OCI-LY3 (cell line): Measurements from ENCODE around the gene APOBEC3G.

Experiments
- H2AFZ ChIP-seq: fragments of 200-600, 300-600 bp; shearing (Covaris generic); 2 replicates; pipeline ENCODE4 v1.6.0; 2014; ENCODE audit warnings: antibody characterized with exemption, low read depth, low read length
- H3K27ac ChIP-seq: fragments of 200-600, 300-600 bp; sonication (generic); 2 replicates; pipeline ENCODE4 v1.5.1; 2014; ENCODE audit warnings: mild to moderate bottlenecking, low read length, moderate library complexity, mixed read lengths
- H3K27me3 ChIP-seq: fragments of 200-600, 300-600 bp; sonication (generic); 2 replicates; pipeline ENCODE4 v1.6.1; 2014; ENCODE audit warnings: low read depth, low read length, mixed read lengths
- H3K36me3 ChIP-seq: fragments of 200-600, 300-600 bp; sonication (generic); replicated peaks from 2 replicates; pipeline ENCODE3; 2014; ENCODE audit warnings: low read depth, low read length, mixed read lengths
- H3K4me1 ChIP-seq: fragments of 300-600, 200-600 bp; sonication (generic); 2 replicates; pipeline ENCODE4 v1.6.1; 2014; ENCODE audit warnings: low read length, mixed read lengths
- H3K4me2 ChIP-seq: fragments of 200-600, 300-600 bp; sonication (generic); 2 replicates; pipeline ENCODE4 v1.6.1; 2014; ENCODE audit warnings: low read length, mixed read lengths
- H3K4me3 ChIP-seq: fragments of 300-600, 200-600 bp; sonication (generic); 2 replicates; pipeline ENCODE4 v1.5.1; 2014; ENCODE audit warnings: antibody characterized with exemption, mild to moderate bottlenecking, low read length, moderate library complexity
- H3K79me2 ChIP-seq: fragments of 300-600, 200-600 bp; shearing (Covaris generic); 2 replicates; pipeline ENCODE4 v1.6.1; 2014; ENCODE audit warnings: mild to moderate bottlenecking, low read length, mixed read lengths
- H3K9ac ChIP-seq: fragments of 300-600, 200-600 bp; shearing (Covaris generic); 2 replicates; pipeline ENCODE4 v1.6.0; 2014; ENCODE audit warnings: mild to moderate bottlenecking, low read length, moderate library complexity
- H3K9me3 ChIP-seq: fragments of 200-600, 300-600 bp; shearing (Covaris generic); 2 replicates; pipeline ENCODE4 v1.6.1; 2014; ENCODE audit warnings: low read length, mixed read lengths; ENCODE audit not compliant: insufficient read depth
- H4K20me1 ChIP-seq: fragments of 200-600, 300-600 bp; sonication (generic); 2 replicates; pipeline ENCODE4 v1.6.1; 2016; ENCODE audit warnings: low read length, mixed read lengths; ENCODE audit not compliant: insufficient read depth
- EZH2phosphoT487 ChIP-seq: fragments of 200-600 bp; shearing (Covaris generic); IDR thresholded peaks from 2 replicates; pipeline ENCODE4 v1.6.1; 2018; ENCODE audit warnings: antibody characterized with exemption, mixed run types, low read depth
- TF ChIP-seq, protein P1 (sequence below): fragments of 200-600, 300-600 bp; sonication (generic); IDR thresholded peaks from 2 replicates; pipeline ENCODE4 v1.5.1; 2014; ENCODE audit warnings: antibody characterized with exemption, low read length, low read depth

APOBEC3G gene

DNA sequence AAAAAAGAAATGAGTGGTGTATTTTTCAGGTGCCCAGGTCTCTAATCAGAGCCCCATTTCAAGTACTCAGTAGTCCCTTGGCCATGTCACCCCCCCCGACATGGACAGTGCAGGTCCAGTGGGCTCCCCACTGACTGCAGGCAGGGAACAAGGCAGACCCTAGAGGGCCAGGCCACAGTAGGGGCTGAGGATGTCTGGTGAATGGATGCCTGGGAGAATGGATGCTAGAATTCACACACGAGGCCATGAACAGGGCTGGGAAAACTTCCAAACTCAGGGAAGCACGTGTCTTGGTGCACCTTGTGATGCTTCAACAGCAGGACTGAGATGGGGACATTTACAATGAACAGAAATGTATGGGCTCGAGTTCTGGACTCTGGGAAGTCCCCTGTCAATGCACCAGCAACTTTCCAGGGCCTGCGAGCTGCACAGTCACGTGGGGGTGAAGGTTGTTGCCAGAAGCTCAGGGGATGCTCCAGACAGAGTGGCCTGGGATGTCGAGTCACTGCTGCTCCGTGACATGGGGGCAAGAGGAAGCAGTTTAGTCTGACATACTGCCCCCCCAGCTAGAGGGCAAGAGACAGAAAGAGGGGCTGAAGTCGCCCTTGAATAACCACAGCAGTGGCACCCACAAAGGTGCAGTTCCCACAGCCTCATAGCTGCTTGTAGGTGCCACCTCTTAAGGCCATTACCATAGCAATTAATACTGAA is 3.1 kb downstream of the APOBEC3G start:
- Histone ChIP-seq H3K9ac (no peak overlapping the region), H3K4me1 (peaks cover 27% of the 10 kb centered on the region), H2AFZ (no peak overlapping the region), H3K79me2 (no peaks in the 10 kb centered on the region), H4K20me1 (no peaks in the 10 kb centered on the region), H3K4me2 (peak overlapping the region; percentile 42; the same call in 1 of the 2 replicates), H3K4me3 (no peak overlapping the region), H3K36me3 (no peaks in the 10 kb centered on the region), H3K27ac (no peak overlapping the region), H3K27me3 (no peaks in the 10 kb centered on the region), H3K9me3 (no peaks in the 10 kb centered on the region)
- TF ChIP-seq, protein P1, sequence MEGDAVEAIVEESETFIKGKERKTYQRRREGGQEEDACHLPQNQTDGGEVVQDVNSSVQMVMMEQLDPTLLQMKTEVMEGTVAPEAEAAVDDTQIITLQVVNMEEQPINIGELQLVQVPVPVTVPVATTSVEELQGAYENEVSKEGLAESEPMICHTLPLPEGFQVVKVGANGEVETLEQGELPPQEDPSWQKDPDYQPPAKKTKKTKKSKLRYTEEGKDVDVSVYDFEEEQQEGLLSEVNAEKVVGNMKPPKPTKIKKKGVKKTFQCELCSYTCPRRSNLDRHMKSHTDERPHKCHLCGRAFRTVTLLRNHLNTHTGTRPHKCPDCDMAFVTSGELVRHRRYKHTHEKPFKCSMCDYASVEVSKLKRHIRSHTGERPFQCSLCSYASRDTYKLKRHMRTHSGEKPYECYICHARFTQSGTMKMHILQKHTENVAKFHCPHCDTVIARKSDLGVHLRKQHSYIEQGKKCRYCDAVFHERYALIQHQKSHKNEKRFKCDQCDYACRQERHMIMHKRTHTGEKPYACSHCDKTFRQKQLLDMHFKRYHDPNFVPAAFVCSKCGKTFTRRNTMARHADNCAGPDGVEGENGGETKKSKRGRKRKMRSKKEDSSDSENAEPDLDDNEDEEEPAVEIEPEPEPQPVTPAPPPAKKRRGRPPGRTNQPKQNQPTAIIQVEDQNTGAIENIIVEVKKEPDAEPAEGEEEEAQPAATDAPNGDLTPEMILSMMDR: no peak
- TF ChIP-seq EZH2phosphoT487: no peak

GRCh38 chr22:39081016-39081415 is 3.9 kb downstream of the APOBEC3G start:
- Histone ChIP-seq H3K4me2 (no peak overlapping the region), H3K79me2 (no peaks in the 10 kb centered on the region), H3K9me3 (no peaks in the 10 kb centered on the region), H3K36me3 (no peaks in the 10 kb centered on the region), H2AFZ (no peak overlapping the region), H3K27me3 (no peaks in the 10 kb centered on the region), H3K4me3 (no peak overlapping the region), H3K9ac (no peak overlapping the region), H3K27ac (no peak overlapping the region), H4K20me1 (no peaks in the 10 kb centered on the region), H3K4me1 (peaks cover 26% of the 10 kb centered on the region)
- TF ChIP-seq EZH2phosphoT487: no peak
- TF ChIP-seq, protein P1: no peak

DNA sequence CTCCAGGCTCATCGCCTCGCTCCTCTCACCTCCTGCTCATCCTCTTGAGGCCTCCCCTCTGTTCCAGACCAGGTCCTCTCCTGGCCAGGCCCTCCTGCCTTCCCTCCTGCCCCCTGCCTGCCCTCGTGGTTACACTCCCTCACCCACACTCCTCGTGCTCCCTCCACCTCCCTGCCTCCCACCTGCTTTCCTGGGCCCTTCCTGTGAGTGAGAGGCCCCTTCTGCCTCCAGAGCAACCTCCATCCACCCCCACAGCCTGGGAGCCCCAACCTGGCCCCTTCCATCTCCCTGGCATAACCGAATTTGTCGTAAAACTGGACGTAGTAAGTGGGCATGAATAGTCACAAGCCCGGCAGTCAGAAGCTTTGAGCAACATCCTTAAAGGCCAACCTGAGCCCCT is 4.5 kb downstream of the APOBEC3G start:
- Histone ChIP-seq H3K27me3 (no peaks in the 10 kb centered on the region), H3K4me1 (peaks cover 21% of the 10 kb centered on the region), H3K4me2 (no peak overlapping the region), H3K36me3 (no peaks in the 10 kb centered on the region), H3K9ac (no peak overlapping the region), H3K9me3 (no peaks in the 10 kb centered on the region), H3K79me2 (no peaks in the 10 kb centered on the region), H4K20me1 (no peaks in the 10 kb centered on the region), H2AFZ (no peak overlapping the region), H3K27ac (no peak overlapping the region), H3K4me3 (no peak overlapping the region)
- TF ChIP-seq, protein P1: no peak
- no peak for TF ChIP-seq EZH2phosphoT487

- Histone ChIP-seq H3K9me3 (no peaks in the 10 kb centered on the region), H3K27ac (no peak overlapping the region), H3K79me2 (no peaks in the 10 kb centered on the region), H3K4me3 (no peak overlapping the region), H3K36me3 (no peaks in the 10 kb centered on the region), H3K4me2 (no peak overlapping the region), H2AFZ (no peak overlapping the region), H3K27me3 (no peaks in the 10 kb centered on the region), H4K20me1 (no peaks in the 10 kb centered on the region), H3K4me1 (peaks cover 12% of the 10 kb centered on the region), H3K9ac (no peak overlapping the region)
- TF ChIP-seq, protein P1: no peak
- TF ChIP-seq EZH2phosphoT487: no peak
Measured at GRCh38 chr22:39083212-39084165, 6.4 kb downstream of the APOBEC3G start.
